Measurements from ENCODE around the gene GSTP1.
"Not testable (repeated sequence)": the region's sequence is repeated elsewhere in the genome, so short reads cannot be mapped to it uniquely, and the experiment has no call there.

DNA sequence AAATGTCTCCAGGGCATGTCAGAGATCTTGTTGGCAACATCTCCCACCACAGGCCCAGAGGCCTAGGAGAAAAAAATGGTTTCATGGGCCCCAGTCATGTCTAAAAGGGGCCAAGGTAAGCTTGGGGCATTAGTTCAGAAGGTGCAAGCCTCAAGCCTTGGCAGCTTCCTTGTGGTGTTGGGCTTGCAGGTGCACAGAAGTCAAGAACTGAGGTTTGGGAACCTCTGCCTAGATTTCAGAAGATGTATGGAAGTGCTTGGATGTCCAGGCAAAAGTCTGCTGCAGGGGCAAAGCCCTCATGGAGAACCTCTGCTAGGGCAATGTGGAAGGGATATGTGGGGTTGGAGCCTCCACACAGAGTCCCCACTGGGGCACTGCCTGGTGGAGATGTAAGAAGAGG is 31.9 kb upstream of the GSTP1 start:
- TF ChIP-seq, protein P1, sequence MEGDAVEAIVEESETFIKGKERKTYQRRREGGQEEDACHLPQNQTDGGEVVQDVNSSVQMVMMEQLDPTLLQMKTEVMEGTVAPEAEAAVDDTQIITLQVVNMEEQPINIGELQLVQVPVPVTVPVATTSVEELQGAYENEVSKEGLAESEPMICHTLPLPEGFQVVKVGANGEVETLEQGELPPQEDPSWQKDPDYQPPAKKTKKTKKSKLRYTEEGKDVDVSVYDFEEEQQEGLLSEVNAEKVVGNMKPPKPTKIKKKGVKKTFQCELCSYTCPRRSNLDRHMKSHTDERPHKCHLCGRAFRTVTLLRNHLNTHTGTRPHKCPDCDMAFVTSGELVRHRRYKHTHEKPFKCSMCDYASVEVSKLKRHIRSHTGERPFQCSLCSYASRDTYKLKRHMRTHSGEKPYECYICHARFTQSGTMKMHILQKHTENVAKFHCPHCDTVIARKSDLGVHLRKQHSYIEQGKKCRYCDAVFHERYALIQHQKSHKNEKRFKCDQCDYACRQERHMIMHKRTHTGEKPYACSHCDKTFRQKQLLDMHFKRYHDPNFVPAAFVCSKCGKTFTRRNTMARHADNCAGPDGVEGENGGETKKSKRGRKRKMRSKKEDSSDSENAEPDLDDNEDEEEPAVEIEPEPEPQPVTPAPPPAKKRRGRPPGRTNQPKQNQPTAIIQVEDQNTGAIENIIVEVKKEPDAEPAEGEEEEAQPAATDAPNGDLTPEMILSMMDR (conservative IDR thresholded peaks at IDR 0.05; ENCODE audit: low read length): not testable (repeated sequence)
- not testable (repeated sequence) for TF ChIP-seq EZH2phosphoT487 (IDR thresholded peaks at IDR 0.05; ENCODE audit: borderline replicate concordance, low read depth, low read length)

Data from OCI-LY7 (cell line).